Measurements from ENCODE around the gene AURKAIP1. TPM values are rescaled to one million over a fixed set of nuclear protein-coding genes. Genes with fewer than 3 reads are reported as not detected.

Gene AURKAIP1
- total and polyA plus RNA-seq, 9 of the 15 experiments (the other 6 are each of a cell fraction or from before 2014, with no cell fraction given): 7.8 to 478 (median 92.0) TPM

DNA sequence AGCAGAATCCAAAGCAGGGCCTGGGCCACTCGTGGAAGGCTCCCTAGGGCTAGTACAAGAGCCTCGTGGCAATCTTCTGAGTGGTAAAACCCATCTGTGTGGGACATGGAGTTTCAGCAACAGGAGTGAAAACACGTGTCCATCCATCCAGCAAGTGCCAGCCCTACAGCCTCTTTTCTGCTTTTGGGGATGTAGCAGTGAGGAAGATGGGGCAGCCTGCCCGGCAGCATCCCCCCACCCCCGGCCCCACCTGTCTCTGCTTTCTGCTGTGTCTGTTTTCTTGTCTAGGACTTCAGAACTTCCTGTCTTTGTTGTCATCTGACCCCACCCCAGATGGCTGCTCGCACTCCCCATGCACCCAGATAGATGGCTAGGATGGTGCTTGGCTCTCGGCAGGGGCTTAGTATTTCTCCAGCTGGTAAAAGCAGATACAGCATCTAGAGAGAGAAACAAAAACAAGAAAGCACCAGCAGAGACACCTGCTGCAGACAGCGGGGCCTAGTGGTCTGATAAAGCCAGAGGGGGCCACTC is 48.9 kb downstream of the AURKAIP1 start:
- 51% methylated on average over 7 of the region's 8 CpGs for WGBS (ENCODE audit: insufficient coverage, low coverage, missing lambda C conversion rate)
- ATAC-seq (no peak), DNase-seq (ENCODE audit: extremely low read depth in 1 of 4, low spot score in 3 of 4) (no peak), FAIRE-seq (no peak)
- in situ Hi-C loops (cut with MboI) (no loop called here), intact Hi-C loops (cut with micrococcal nuclease) (no loop called here)
- POLR2A ChIA-PET: interaction anchor here (0.5 to 2.2 kb wide), 5 partner anchors 9 to 340 kb away, joined by 3 to 9 read pairs (median 6); no protein-coding TSS in a partner anchor
- H3K79me2 ChIP-seq (ENCODE audit: control insufficient read depth, insufficient read depth, low read length): peaks cover 48% of the 10 kb centered on the region
- TF ChIP-seq, protein P1, sequence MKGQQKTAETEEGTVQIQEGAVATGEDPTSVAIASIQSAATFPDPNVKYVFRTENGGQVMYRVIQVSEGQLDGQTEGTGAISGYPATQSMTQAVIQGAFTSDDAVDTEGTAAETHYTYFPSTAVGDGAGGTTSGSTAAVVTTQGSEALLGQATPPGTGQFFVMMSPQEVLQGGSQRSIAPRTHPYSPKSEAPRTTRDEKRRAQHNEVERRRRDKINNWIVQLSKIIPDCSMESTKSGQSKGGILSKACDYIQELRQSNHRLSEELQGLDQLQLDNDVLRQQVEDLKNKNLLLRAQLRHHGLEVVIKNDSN (CRISPR knock-in tag; IDR thresholded peaks at IDR 0.05): peak; percentile 3; the same call in 1 of the 2 replicates
- TF ChIP-seq, protein P2, sequence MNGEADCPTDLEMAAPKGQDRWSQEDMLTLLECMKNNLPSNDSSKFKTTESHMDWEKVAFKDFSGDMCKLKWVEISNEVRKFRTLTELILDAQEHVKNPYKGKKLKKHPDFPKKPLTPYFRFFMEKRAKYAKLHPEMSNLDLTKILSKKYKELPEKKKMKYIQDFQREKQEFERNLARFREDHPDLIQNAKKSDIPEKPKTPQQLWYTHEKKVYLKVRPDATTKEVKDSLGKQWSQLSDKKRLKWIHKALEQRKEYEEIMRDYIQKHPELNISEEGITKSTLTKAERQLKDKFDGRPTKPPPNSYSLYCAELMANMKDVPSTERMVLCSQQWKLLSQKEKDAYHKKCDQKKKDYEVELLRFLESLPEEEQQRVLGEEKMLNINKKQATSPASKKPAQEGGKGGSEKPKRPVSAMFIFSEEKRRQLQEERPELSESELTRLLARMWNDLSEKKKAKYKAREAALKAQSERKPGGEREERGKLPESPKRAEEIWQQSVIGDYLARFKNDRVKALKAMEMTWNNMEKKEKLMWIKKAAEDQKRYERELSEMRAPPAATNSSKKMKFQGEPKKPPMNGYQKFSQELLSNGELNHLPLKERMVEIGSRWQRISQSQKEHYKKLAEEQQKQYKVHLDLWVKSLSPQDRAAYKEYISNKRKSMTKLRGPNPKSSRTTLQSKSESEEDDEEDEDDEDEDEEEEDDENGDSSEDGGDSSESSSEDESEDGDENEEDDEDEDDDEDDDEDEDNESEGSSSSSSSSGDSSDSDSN (IDR thresholded peaks at IDR 0.05; ENCODE audit: borderline replicate concordance in 1 of 2, low read depth in 2 of 2, low read length in 2 of 2): no peak
- CTCF ChIA-PET (ENCODE audit: low intra/inter-chr PET ratio): no interaction called here
- H3K27me3 ChIP-seq (ENCODE audit: control insufficient read depth in 2 of 2, insufficient read depth in 2 of 2, low read length in 2 of 2): no peaks in the 10 kb centered on the region
- H3K4me3 ChIP-seq: peak overlapping the region; percentile 99
- peak overlapping the region; percentile 85 for H3K4me2 ChIP-seq (ENCODE audit: insufficient read depth, low read length)
- H3K27ac ChIP-seq (ENCODE audit: extremely low read depth, low read depth, low read length): no peak overlapping the region; the same call in 2 of the 3 replicates
- peaks cover 6% of the 10 kb centered on the region for H3K9me3 ChIP-seq (replicated peaks; ENCODE audit: control insufficient read depth, insufficient read depth, low read depth, low read length)
- H3K4me1 ChIP-seq (replicated peaks in 1 of 2; ENCODE audit: control insufficient read depth in 2 of 2, insufficient read depth in 2 of 2, low read length in 2 of 2): peaks cover 16 to 90% of the 10 kb centered on the region in 2 experiments
- H4K20me1 ChIP-seq (replicated peaks; ENCODE audit: control insufficient read depth, insufficient read depth, low read length): peaks cover 6% of the 10 kb centered on the region; the same call in 1 of the 2 replicates
- no peak overlapping the region for H2AFZ ChIP-seq (ENCODE audit: low read depth, low read length)
- TSS peak; percentile 58 for BruUV-seq (replicated peaks)
- H3K36me3 ChIP-seq (ENCODE audit: control insufficient read depth, insufficient read depth, low read length): peaks cover 33% of the 10 kb centered on the region; the same call in 1 of the 3 replicates
- peak overlapping the region; percentile 93 to 99; a peak in 3 of 4 replicates for H3K9ac ChIP-seq (ENCODE audit: insufficient read depth in 1 of 2, low read depth in 2 of 2, low read length in 2 of 2)
- no peaks in the 10 kb centered on the region for H3K9me1 ChIP-seq (ENCODE audit: control insufficient read depth, insufficient read depth, low read length)

Measured in K562 (cell line).